HepG2 (cell line): ENCODE data around the gene PNMA8C. TPM values are rescaled to one million over a fixed set of nuclear protein-coding genes. Genes with fewer than 3 reads are reported as not detected.
"Not testable (repeated sequence)": the region's sequence is repeated elsewhere in the genome, so short reads cannot be mapped to it uniquely, and the experiment has no call there.

Source experiments
- ATAC-seq: fragments of 200-7000 bp; cut with Tn5 transposase; 3 replicates; pipeline ENCODE4 v1.9.1; 2020; ENCODE audit warnings: mild to moderate bottlenecking, moderate library complexity
- BruUV-seq: library from RNA; stranded (reverse); fragments of 400-500 nt; replicated peaks from 2 replicates; lab custom pipeline; 2021; lab: Mats Ljungman, UMichigan
- CTCF ChIA-PET: fragments of 300-600 bp; formaldehyde crosslinking; extraction: SDS; loops from one replicate; lab custom pipeline; 2021; ENCODE audit warnings: low total read pairs, inconsistent platforms, low intra/inter-chr PET ratio; lab: Yijun Ruan, JAX
- POLR2A ChIA-PET: fragments of 350-600 bp; sonication (Branson Sonifier 250); formaldehyde crosslinking; loops from one replicate; lab custom pipeline; 2020; ENCODE audit warnings: antibody characterized with exemption, inconsistent platforms; lab: Yijun Ruan, JAX
- DNase-seq: peaks from one replicate; pipeline ENCODE4 v3.0.0-alpha.2; 2015; ENCODE audit warnings: low spot score
- FAIRE-seq: peaks from 3 replicates; lab custom pipeline; 2011; peaks lifted over from hg19 to GRCh38; lab: Jason Lieb, UNC
- H2AFZ ChIP-seq: one replicate; pipeline ENCODE4 v1.6.1; 2011; ENCODE audit warnings: low read length, inconsistent platforms
- H3K27ac ChIP-seq: fragments of 300-600 bp; 3 replicates; pipeline ENCODE4 v1.8.0; 2011; ENCODE audit warnings: mixed run types, mild to moderate bottlenecking, mixed read lengths, low read length, inconsistent platforms; ENCODE audit not compliant: insufficient read depth; ENCODE audit errors: extremely low read length
- H3K27me3 ChIP-seq, 2 experiments: fragments of 200-600 bp in 1 of 2; 2 replicates in 1 of 2; 3 replicates in 1 of 2; pipeline versions ENCODE4 v1.6.0 to v1.8.0; 2011; ENCODE audit warnings: low read length in 2 of 2, mild to moderate bottlenecking in 2 of 2, moderate library complexity in 2 of 2, inconsistent platforms in 1 of 2; ENCODE audit not compliant: insufficient read depth in 2 of 2, control insufficient read depth in 1 of 2
- H3K36me3 ChIP-seq, 2 experiments: fragments of 200-600 bp in 1 of 2; replicated peaks in 1 of 2; 2 replicates in 1 of 2; 3 replicates in 1 of 2; pipeline versions ENCODE4 v1.5.1 to v1.8.0; 2011; ENCODE audit warnings: low read length in 2 of 2, inconsistent platforms in 1 of 2; ENCODE audit not compliant: insufficient read depth in 2 of 2, control insufficient read depth in 1 of 2
- H3K4me1 ChIP-seq: 2 replicates; pipeline ENCODE4 v1.5.1; 2012; ENCODE audit warnings: low read length, inconsistent platforms; ENCODE audit not compliant: insufficient read depth
- H3K4me2 ChIP-seq: 2 replicates; pipeline ENCODE4 v1.6.0; 2011; ENCODE audit warnings: low read depth, low read length, inconsistent platforms
- H3K4me3 ChIP-seq, 3 experiments: fragments of 200-600 bp in 1 of 3; sonication (generic), shearing (Covaris generic) in 1 of 3; replicated peaks in 1 of 3; 2 replicates each; pipeline ENCODE4 v1.5.1; 2011 to 2016; ENCODE audit warnings: low read length in 3 of 3, inconsistent platforms in 2 of 3, low read depth in 2 of 3, mild to moderate bottlenecking in 2 of 3, control low read depth in 1 of 3, mixed read lengths in 1 of 3; ENCODE audit not compliant: insufficient read depth in 1 of 3
- H3K79me2 ChIP-seq: one replicate; pipeline ENCODE4 v1.6.1; 2011; ENCODE audit warnings: low read length, inconsistent platforms; ENCODE audit not compliant: insufficient read depth
- H3K9ac ChIP-seq: 2 replicates; pipeline ENCODE4 v1.6.0; 2011; ENCODE audit warnings: mild to moderate bottlenecking, low read depth, low read length, inconsistent platforms; ENCODE audit not compliant: insufficient read depth
- H3K9me3 ChIP-seq: 2 replicates; pipeline ENCODE4 v1.5.1; 2012; ENCODE audit warnings: mild to moderate bottlenecking, low read length
- H4K20me1 ChIP-seq: 2 replicates; pipeline ENCODE4 v1.6.0; 2011; ENCODE audit warnings: inconsistent platforms, mild to moderate bottlenecking, low read length, moderate library complexity; ENCODE audit not compliant: insufficient read depth
- HDAC1 ChIP-seq: sonication (generic); formaldehyde crosslinking; IDR thresholded peaks from 2 replicates; pipeline ENCODE4 v1.5.1; 2020; ENCODE audit warnings: mild to moderate bottlenecking, missing genetic modification reagents
- HNRNPLL ChIP-seq: fragments of 200-400 bp; formaldehyde crosslinking; IDR thresholded peaks from 2 replicates; pipeline ENCODE4 v1.6.1; 2017; ENCODE audit warnings: mild to moderate bottlenecking, low read depth, low read length; ENCODE audit not compliant: poor library complexity, severe bottlenecking
- NAIF1 ChIP-seq: sonication (generic); formaldehyde crosslinking; IDR thresholded peaks from 2 replicates; pipeline ENCODE4 v1.5.0; 2020; ENCODE audit warnings: mild to moderate bottlenecking, missing genetic modification reagents, borderline replicate concordance
- RFX1 ChIP-seq: fragments of 450-650 bp; IDR thresholded peaks from 2 replicates; pipeline ENCODE4 v1.6.1; 2017
- SAP130 ChIP-seq: IDR thresholded peaks from 2 replicates; pipeline ENCODE4 v1.6.1; 2016; ENCODE audit warnings: low read depth
- SKI ChIP-seq: fragments of 450-650 bp; IDR thresholded peaks from one replicate; pipeline ENCODE4 v1.6.1; 2018; ENCODE audit warnings: mild to moderate bottlenecking; ENCODE audit not compliant: partially characterized antibody
- SP1 ChIP-seq, 2 experiments: fragments of 450-650 bp in 1 of 2; sonication (generic) in 1 of 2; formaldehyde crosslinking in 1 of 2; IDR thresholded peaks; 2 replicates each; pipeline versions ENCODE4 v1.4.0 to v1.6.1; 2016 to 2020; ENCODE audit warnings: missing genetic modification reagents in 1 of 2
- SP5 ChIP-seq: IDR thresholded peaks from 2 replicates; pipeline ENCODE4 v1.6.1; 2016; ENCODE audit warnings: low read depth, borderline replicate concordance
- ZBTB7B ChIP-seq: sonication (generic); formaldehyde crosslinking; IDR thresholded peaks from 2 replicates; pipeline ENCODE4 v1.4.0; 2020; ENCODE audit warnings: missing genetic modification reagents
- ZNF331 ChIP-seq: sonication (generic); formaldehyde crosslinking; IDR thresholded peaks from 2 replicates; pipeline ENCODE4 v1.4.0; 2020; ENCODE audit warnings: missing genetic modification reagents
- WGBS: methylation state at CpG from one replicate; pipeline ENCODE4 v1.1.6; 2017; ENCODE audit warnings: low lambda C conversion rate; 5-methylcytosine and 5-hydroxymethylcytosine counted together
- in situ Hi-C: cut with HindIII; loops from 2 replicates; pipeline ENCODE4 v1.10.0; 2017; ENCODE audit warnings: low pct_unique_long_range_greater_than_20kb; ENCODE audit not compliant: extremely low pct_ligation_motif_present
- intact Hi-C: fragments of 100-400 bp; cut with micrococcal nuclease; formaldehyde crosslinking; loops from one replicate; pipeline ENCODE4 v1.10.0; 2022; ENCODE audit not compliant: unreplicated experiment
- polyA plus RNA-seq, 8 experiments: library from polyadenylated mRNA; depleted of rRNA in 3 of 8; stranded (reverse) in 7 of 8; unstranded in 1 of 8; fragments of >200 nt; fragmentation: Illumina TruSeq in 4 of 8; extraction: Trizol in 4 of 8; gene quantifications; 2 replicates each; pipeline versions ENCODE4 v1.2.1 to v1.2.3, GENCODE V29; 2011 to 2016; ENCODE audit warnings: low read depth in 4 of 8, missing spikeins in 1 of 8, mixed read lengths in 1 of 8; ENCODE audit not compliant: insufficient read depth in 1 of 8
- total RNA-seq, 5 experiments: library from RNA; depleted of rRNA; stranded (reverse); fragments of >200 nt; fragmentation: Illumina TruSeq; extraction: Trizol; gene quantifications; 2 replicates each; pipeline ENCODE4 v1.2.3, GENCODE V29; 2016; ENCODE audit warnings: low read depth in 1 of 5
- TF ChIP-seq, protein P1 (sequence below): IDR thresholded peaks from 2 replicates; pipeline ENCODE4 v1.6.1; 2016
- TF ChIP-seq, protein P2 (sequence below): IDR thresholded peaks from 2 replicates; pipeline ENCODE4 v1.6.1; 2016; ENCODE audit warnings: low read depth, borderline replicate concordance

The PNMA8C gene
- total and polyA plus RNA-seq, 2 of the 13 experiments (the other 11 are each of a cell fraction or from before 2014, with no cell fraction given): not detected

DNA sequence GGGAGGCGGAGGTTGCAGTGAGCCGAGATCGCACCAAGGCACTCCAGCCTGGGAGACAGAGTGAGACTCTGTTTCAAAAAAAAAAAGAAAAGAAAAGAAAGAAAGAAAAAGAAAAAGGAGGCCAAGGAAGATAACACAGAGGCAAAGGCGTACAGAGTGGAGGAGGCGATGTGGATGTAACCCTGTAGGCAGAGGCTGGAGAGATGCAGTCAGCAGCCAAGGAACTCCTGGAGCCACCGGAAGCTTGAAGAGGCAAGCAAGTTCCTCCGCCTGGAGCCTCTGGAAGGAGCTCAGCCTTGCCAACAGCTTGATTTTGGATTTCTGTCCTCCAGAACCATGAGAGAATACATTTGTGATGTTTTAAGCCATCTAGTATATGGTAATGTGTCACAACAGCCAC lies 8.7 kb downstream of the PNMA8C start:
- Histone ChIP-seq H3K9me3 (no peaks in the 10 kb centered on the region), H3K27ac (no peak overlapping the region), H3K36me3 (no peaks in the 10 kb centered on the region), H3K4me2 (no peak overlapping the region), H4K20me1 (no peaks in the 10 kb centered on the region), H3K79me2 (no peaks in the 10 kb centered on the region), H2AFZ (no peak overlapping the region), H3K27me3 (0 out of 5 replicates have a peak, but pooled peaks cover 0 to 3% of the 10 kb centered on the region in 2 experiments), H3K4me3 (no peak overlapping the region), H3K9ac (no peak overlapping the region), H3K4me1 (peaks cover 17% of the 10 kb centered on the region)
- TF ChIP-seq SP1 (IDR thresholded peaks at IDR 0.05) (no peak), SP1 (CRISPR knock-in tag; IDR thresholded peaks at IDR 0.05) (no peak)
- DNase-seq (no peak), ATAC-seq (no peak), FAIRE-seq (no peak)
- ChIA-PET POLR2A (no interaction called here), CTCF (no interaction called here)
- WGBS: 77% methylated on average over 7 of the region's 7 CpGs
- in situ Hi-C loops (no loop called here), intact Hi-C loops (no loop called here)
- no TSS peak for BruUV-seq

- H2AFZ ChIP-seq, BruUV-seq, FAIRE-seq, H3K27me3 ChIP-seq, in situ Hi-C loops, H3K36me3 ChIP-seq, H3K27ac ChIP-seq, H3K9ac ChIP-seq, H4K20me1 ChIP-seq, H3K79me2 ChIP-seq, H3K9me3 ChIP-seq, POLR2A ChIA-PET: not testable (repeated sequence)
- intact Hi-C loops: loop anchor here (1.0 kb wide), 1 partner anchor 10 kb away; no protein-coding TSS in a partner anchor
- Histone ChIP-seq H3K4me2 (peak overlapping the region; percentile 73), H3K4me3 (peak overlapping the region; percentile 26 to 45 (median 41)), H3K4me1 (peaks cover 17% of the 10 kb centered on the region)
- peak; percentile 59 for DNase-seq
- 14% methylated on average over 43 of the region's 53 CpGs for WGBS
- CTCF ChIA-PET: interaction anchor here (0.6 kb wide), 1 partner anchor 21 kb away, joined by 3 read pairs; no protein-coding TSS in a partner anchor
- peak; percentile 87 for ATAC-seq
- TF ChIP-seq SKI (peak; percentile 28), NAIF1 (CRISPR knock-in tag) (peak; percentile 99), RFX1 (peak; percentile 72), HNRNPLL (peak; percentile 98), SAP130 (CRISPR knock-in tag) (peak; percentile 86), SP5 (peak; percentile 90), HDAC1 (CRISPR knock-in tag) (peak; percentile 57; the same call in 1 of the 2 replicates), ZBTB7B (CRISPR knock-in tag) (0 out of 2 replicates have a peak, but pooled peaks have one; percentile 14), ZNF331 (CRISPR knock-in tag) (peak; percentile 45; the same call in 1 of the 2 replicates)
- TF ChIP-seq, protein P1, sequence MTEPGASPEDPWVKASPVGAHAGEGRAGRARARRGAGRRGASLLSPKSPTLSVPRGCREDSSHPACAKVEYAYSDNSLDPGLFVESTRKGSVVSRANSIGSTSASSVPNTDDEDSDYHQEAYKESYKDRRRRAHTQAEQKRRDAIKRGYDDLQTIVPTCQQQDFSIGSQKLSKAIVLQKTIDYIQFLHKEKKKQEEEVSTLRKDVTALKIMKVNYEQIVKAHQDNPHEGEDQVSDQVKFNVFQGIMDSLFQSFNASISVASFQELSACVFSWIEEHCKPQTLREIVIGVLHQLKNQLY (CRISPR knock-in tag): peak; percentile 30; the same call in 1 of the 2 replicates
- TF ChIP-seq, protein P2, sequence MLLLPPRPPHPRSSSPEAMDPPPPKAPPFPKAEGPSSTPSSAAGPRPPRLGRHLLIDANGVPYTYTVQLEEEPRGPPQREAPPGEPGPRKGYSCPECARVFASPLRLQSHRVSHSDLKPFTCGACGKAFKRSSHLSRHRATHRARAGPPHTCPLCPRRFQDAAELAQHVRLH: 0 out of 2 replicates have a peak, but pooled peaks have one; percentile 22
These were observed 12.7 kb downstream of the PNMA8C start for GRCh38 chr19:46415804-46416709.
